ENCODE data around the gene UTP14A. TPM values are rescaled to one million over a fixed set of nuclear protein-coding genes. Genes with fewer than 3 reads are reported as not detected.
A peak's percentile ranks its signal among the peaks of the same experiment; 100 is the strongest.

UTP14A gene
- total and polyA plus RNA-seq, 2 of the 13 experiments (the other 11 are each of a cell fraction or from before 2014, with no cell fraction given): 7.4 to 19.0 TPM

DNA sequence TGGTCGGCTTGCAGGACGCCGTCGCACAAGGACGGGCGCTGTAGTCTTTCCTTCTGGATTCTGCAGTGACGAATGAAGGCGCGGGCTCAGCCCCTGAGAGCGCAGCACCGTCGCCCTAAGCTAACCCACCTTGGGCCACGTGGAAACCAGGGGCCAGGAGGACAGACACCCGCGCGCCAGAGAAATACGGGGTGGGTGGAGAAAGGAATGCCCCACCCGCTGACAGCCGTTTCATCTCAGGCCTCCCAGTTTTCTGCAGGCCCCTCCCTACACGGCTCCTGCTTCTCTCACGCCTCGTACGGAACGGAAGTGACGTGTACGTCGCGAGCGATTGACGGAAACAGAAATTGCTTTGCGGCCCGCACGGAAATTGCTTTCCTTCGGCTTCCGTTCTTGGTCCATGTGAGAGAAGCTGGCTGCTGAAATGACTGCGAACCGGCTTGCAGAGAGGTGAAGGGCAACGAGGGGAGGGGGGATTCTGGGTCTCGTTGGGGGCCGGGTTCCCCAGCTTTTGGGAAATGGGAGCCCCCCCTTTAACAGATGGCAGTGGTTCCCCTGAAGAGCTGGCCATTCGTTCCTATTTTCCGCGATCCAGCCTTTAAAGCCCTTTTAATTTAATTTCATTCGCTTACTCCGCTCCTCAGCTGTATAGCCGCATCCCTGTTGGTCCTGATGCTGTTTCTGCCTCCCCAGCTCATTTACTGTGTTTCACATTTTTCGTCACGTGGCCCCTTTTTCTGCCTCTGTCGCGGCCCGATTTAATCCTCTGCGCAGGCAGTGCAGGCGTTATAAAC is at the start of gene UTP14A (continued):
- TF ChIP-seq ZNF83 (CRISPR knock-in tag; IDR thresholded peaks at IDR 0.05; ENCODE audit: borderline replicate concordance) (no peak), NCOA1 (CRISPR knock-in tag; IDR thresholded peaks at IDR 0.05) (no peak), HES4 (CRISPR knock-in tag; IDR thresholded peaks at IDR 0.05; ENCODE audit: borderline replicate concordance) (0 out of 2 replicates have a peak, but pooled peaks have one; percentile 34), CENPX (CRISPR knock-in tag; IDR thresholded peaks at IDR 0.05) (no peak), ZNF816 (CRISPR knock-in tag; IDR thresholded peaks at IDR 0.05; ENCODE audit: borderline replicate concordance) (0 out of 2 replicates have a peak, but pooled peaks have one; percentile 30), ZNF607 (CRISPR knock-in tag; IDR thresholded peaks at IDR 0.05; ENCODE audit: borderline replicate concordance) (no peak; the same call in 1 of the 2 replicates), HMGA1 (CRISPR knock-in tag; conservative IDR thresholded peaks at IDR 0.05) (no peak), ZKSCAN5 (CRISPR knock-in tag; IDR thresholded peaks at IDR 0.05) (no peak), ZNF773 (CRISPR knock-in tag; IDR thresholded peaks at IDR 0.05; ENCODE audit: borderline replicate concordance) (0 out of 2 replicates have a peak, but pooled peaks have one; percentile 37), HBP1 (CRISPR knock-in tag; IDR thresholded peaks at IDR 0.05; ENCODE audit: low read depth) (no peak), ZNF17 (CRISPR knock-in tag; IDR thresholded peaks at IDR 0.05) (no peak), NCOA5 (CRISPR knock-in tag; IDR thresholded peaks at IDR 0.05) (no peak)
- TF ChIP-seq, protein P1, sequence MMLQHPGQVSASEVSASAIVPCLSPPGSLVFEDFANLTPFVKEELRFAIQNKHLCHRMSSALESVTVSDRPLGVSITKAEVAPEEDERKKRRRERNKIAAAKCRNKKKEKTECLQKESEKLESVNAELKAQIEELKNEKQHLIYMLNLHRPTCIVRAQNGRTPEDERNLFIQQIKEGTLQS (CRISPR knock-in tag; IDR thresholded peaks at IDR 0.05): no peak
- TF ChIP-seq, protein P2, sequence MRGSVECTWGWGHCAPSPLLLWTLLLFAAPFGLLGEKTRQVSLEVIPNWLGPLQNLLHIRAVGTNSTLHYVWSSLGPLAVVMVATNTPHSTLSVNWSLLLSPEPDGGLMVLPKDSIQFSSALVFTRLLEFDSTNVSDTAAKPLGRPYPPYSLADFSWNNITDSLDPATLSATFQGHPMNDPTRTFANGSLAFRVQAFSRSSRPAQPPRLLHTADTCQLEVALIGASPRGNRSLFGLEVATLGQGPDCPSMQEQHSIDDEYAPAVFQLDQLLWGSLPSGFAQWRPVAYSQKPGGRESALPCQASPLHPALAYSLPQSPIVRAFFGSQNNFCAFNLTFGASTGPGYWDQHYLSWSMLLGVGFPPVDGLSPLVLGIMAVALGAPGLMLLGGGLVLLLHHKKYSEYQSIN (CRISPR knock-in tag; IDR thresholded peaks at IDR 0.05; ENCODE audit: borderline replicate concordance): no peak
- TF ChIP-seq, protein P3, sequence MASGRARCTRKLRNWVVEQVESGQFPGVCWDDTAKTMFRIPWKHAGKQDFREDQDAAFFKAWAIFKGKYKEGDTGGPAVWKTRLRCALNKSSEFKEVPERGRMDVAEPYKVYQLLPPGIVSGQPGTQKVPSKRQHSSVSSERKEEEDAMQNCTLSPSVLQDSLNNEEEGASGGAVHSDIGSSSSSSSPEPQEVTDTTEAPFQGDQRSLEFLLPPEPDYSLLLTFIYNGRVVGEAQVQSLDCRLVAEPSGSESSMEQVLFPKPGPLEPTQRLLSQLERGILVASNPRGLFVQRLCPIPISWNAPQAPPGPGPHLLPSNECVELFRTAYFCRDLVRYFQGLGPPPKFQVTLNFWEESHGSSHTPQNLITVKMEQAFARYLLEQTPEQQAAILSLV (CRISPR knock-in tag; IDR thresholded peaks at IDR 0.05; ENCODE audit: borderline replicate concordance): no peak; the same call in 1 of the 2 replicates
- TF ChIP-seq, protein P4, sequence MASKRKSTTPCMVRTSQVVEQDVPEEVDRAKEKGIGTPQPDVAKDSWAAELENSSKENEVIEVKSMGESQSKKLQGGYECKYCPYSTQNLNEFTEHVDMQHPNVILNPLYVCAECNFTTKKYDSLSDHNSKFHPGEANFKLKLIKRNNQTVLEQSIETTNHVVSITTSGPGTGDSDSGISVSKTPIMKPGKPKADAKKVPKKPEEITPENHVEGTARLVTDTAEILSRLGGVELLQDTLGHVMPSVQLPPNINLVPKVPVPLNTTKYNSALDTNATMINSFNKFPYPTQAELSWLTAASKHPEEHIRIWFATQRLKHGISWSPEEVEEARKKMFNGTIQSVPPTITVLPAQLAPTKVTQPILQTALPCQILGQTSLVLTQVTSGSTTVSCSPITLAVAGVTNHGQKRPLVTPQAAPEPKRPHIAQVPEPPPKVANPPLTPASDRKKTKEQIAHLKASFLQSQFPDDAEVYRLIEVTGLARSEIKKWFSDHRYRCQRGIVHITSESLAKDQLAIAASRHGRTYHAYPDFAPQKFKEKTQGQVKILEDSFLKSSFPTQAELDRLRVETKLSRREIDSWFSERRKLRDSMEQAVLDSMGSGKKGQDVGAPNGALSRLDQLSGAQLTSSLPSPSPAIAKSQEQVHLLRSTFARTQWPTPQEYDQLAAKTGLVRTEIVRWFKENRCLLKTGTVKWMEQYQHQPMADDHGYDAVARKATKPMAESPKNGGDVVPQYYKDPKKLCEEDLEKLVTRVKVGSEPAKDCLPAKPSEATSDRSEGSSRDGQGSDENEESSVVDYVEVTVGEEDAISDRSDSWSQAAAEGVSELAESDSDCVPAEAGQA (IDR thresholded peaks at IDR 0.05; ENCODE audit: low read depth): peak; percentile 77; the same call in 1 of the 2 replicates
- TF ChIP-seq, protein P4 (CRISPR knock-in tag; IDR thresholded peaks at IDR 0.05; ENCODE audit: borderline replicate concordance): no peak
- TF ChIP-seq, protein P5, sequence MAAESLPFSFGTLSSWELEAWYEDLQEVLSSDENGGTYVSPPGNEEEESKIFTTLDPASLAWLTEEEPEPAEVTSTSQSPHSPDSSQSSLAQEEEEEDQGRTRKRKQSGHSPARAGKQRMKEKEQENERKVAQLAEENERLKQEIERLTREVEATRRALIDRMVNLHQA (CRISPR knock-in tag; IDR thresholded peaks at IDR 0.05): no peak

All from HepG2 (cell line).